Forelimb muscle (tissue), 1 donor: Measurements from ENCODE around the gene SYT2. TPM values are rescaled to one million over a fixed set of nuclear protein-coding genes. Genes with fewer than 3 reads are reported as not detected.
"Not testable (repeated sequence)": the region's sequence is repeated elsewhere in the genome, so short reads cannot be mapped to it uniquely, and the experiment has no call there.

ENCODE experiments used
- DNase-seq: peaks from one replicate; pipeline ENCODE4 v3.0.0-alpha.2; 2013; ENCODE audit warnings: low read depth
- polyA plus RNA-seq: library from polyadenylated mRNA; unstranded; fragments of 120-200 nt; gene quantifications from one replicate; pipeline ENCODE4 v1.2.1, GENCODE V29; 2013; ENCODE audit not compliant: insufficient read length

The SYT2 gene
- polyA plus RNA-seq, 1 donor: 0.63 TPM

GRCh38 chr1:202623476-202623875 is 86.8 kb downstream of the SYT2 start:
- DNase-seq: not testable (repeated sequence)

- DNase-seq: no peak
Measured at GRCh38 chr1:202623075-202623474, 87.2 kb downstream of the SYT2 start.

- no peak for DNase-seq
Measured at GRCh38 chr1:202622388-202622787, 87.9 kb downstream of the SYT2 start.

DNA sequence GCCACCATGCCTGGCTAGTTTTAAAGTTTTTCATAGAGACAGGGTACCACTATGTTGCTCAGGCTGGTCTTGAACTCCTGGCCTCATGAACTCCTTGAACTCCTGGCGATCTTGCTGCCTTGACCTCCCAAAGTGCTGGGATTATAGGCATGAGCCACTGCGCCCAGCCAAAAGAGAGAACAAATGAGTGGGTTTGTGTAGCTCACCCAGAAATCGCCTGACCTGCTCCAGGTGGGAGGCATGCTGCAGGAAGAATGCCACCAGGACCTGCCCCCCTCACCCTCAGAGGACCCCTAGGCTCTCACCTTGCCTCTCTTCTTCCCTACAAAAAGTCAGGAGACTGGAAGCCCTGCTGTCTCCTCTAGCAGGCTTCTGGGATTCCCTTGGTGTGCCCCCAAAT is 88.8 kb downstream of the SYT2 start:
- no peak for DNase-seq

DNA sequence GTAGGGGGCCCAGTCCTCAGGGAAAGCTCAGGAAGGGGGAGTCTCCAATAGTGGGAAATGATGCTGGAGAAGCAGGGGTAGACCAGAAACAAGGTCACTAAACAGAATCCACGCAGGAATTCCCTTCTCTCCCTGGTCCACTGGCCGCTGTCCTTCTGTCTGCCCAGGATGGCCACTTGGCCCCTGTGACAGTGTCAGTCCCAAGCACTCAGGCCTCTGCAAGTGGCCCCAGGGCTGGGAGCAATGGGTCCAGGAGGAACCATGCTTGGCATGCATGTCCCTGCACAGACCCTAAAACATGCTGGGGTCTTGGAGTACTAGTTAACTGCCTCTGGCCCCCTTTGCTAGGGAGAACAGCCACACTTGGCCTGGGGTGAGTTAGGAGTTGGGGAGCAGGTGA is 90.2 kb downstream of the SYT2 start:
- DNase-seq: not testable (repeated sequence)

DNA sequence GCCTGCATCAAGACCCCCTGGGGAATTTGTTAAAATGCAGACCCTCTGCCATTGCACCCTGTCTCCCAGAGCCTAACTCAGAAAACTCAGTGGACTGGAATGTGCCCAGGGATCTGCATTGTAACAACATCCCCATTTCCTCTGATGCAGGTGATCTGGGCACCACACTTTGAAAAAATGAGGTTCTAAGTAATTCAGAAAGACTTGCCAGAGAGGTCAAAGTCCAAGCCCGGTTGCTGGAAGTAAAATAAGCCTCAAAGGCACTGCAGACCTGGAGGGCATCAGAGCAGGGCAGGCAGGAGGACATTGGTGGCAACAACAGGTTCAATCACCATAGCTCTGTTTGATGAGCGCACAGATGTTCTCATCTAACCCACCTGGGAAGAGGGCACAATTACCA is 90.7 kb downstream of the SYT2 start:
- DNase-seq: no peak

GRCh38 chr1:202619012-202619411 is 91.2 kb downstream of the SYT2 start:
- not testable (repeated sequence) for DNase-seq

DNA sequence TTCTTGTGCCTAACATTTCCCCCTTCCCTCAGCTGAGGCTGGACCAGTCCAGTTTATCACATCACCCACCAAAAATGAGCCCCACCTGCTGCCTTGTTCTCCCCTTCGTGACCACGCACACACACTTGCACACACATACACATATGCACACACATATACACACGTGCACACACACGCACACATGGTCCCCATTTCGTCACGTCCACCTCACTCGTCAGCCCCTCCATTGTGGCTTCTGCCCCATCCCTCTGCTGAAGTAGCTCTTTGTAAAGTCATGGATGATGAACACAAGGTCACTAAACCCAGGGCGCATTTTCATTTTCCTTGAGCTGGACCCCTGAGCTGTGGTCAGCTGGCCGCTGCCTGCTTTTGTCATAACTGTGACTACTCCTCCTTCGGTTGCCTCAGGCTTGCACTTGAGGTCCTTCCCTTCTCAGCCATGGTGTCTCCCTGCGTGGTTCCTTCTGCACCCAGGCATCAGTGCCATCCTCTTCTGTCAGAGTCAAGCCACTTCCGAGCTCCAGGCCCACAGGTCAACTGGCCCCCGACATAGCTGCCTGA is 93.8 kb downstream of the SYT2 start:
- no peak for DNase-seq

- DNase-seq: peak; percentile 35
Measured at GRCh38 chr1:202615501-202616354, 94.5 kb downstream of the SYT2 start.

DNA sequence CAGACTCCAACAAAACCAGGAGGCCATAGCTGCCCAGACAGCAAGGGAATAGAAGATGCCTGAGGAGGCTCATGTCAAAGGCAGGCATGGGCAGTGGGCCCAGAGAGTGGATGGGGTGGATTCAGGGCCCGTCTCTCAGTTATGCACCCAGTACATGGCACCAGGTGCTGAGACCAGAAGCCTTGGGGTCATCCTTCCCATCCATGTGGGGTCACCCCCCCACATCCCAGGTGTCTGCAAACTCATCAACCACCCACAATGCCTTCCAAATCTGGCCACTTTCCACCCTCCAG is 95.1 kb downstream of the SYT2 start:
- not testable (repeated sequence) for DNase-seq

DNA sequence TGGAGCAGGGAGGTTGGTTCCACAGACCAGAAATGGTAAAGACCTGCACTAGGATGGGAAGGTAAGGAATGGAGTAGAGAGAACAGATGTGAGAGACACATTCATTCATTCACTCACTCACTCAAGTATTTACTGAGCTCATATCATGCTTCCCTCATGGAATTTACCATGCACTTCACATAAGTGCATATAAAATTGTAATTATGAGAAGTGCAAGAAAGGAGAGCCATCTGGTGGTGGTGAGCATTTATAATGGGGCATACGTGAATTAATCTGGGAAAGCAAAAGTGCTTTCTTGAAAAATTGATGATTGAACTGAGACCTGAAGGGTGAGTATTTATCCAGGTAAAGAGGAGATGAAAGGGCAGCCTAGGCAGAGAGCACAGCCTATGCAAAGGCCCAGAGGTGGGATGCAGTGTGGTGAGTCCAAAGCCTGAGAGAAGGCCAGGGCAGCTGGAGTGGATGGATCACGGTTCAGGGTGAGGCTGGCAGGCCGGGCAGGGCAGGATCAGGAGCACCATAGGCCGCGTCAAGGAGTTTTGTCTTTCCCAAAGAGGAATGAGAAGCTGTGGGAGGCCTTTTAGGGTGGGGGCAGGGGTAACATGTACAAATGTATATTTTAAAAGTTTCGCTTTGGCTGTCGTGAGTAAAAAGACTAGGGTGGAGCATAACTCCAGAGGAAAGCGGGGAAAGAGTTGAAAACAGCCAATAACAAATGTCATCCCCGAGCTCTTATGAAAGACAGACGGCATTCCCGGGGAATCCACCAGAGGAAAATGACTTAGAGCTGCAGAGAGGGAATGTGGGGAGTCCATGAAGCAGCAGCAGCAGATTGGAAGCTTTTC is 95.7 kb downstream of the SYT2 start:
- not testable (repeated sequence) for DNase-seq

DNA sequence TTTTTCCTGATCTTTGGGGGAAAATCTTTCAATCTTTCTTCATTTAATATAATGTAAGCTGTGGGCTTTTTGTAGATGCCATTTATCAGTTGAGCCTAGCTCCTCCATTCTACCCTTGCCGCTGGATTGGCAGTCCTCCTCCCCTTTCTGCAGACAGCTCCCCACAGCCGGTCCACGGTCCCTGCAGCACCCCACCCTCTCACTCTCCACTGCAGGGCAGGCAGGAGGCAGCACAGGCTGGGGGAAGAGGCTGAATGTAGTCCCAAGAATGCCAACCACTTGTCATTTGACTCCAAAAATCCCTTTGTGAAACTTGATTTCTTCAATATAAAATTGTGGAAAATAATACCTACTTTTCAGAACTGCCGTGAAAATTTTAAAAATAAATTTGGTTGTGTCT is 96.7 kb downstream of the SYT2 start:
- DNase-seq: no peak

- DNase-seq: not testable (repeated sequence)
Measured at GRCh38 chr1:202612036-202612435, 98.2 kb downstream of the SYT2 start.

GRCh38 chr1:202605515-202605914 is 104.7 kb downstream of the SYT2 start:
- no peak for DNase-seq

DNA sequence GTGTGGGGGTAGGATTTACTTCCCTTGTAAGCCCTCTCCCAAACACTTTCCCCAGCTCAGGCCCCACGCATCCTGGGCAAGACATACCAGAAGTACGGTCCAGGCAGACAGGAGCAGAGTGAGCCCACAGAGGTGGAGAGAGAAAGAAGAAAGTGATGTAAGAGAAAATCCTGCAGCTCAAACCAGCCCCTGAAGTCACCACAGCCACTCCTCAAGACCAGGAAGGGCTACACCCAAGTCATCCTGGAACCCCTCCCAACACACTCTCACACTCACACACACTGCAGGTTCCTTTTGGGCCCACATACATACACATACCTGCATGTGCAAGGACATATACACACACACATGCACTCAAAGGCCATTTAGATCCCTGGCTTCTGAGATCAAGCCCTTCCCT is 106.8 kb downstream of the SYT2 start:
- DNase-seq: no peak

DNA sequence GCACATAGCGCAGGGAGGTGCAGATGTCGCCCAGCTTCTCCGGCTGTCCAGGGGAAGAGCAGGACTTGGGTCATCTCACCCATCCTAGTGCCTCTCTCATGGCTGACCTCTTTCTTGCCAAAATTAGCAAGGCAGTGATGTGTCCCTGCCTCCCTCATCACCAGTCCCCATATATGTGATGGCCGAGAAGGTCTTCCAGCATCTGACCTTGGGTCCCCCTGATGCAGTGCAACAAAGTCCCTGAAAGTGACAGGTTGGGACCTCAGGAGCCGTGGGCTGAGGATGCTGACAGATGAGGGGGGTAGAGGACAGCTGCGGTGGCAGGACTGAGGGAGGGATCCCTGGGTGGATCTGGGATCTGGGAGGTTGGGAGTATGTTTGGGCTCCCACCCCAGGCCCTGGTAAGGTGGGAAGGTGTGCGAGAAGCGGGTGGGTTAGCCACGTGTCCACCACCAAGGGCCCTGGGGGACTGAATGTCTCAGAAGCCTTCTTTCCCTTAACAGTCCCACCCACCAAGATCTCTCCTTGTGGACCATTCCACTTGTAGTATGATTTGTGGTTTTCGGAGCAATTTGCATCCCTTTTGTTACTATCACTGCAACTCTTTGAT is 109.7 kb downstream of the SYT2 start:
- no peak for DNase-seq

GRCh38 chr1:202599669-202600431 is 110.4 kb downstream of the SYT2 start:
- no peak for DNase-seq

- no peak for DNase-seq
Measured at GRCh38 chr1:202597090-202597761, 113.0 kb downstream of the SYT2 start.

- no peak for DNase-seq
Measured at GRCh38 chr1:202596638-202597037, 113.6 kb downstream of the SYT2 start.

- DNase-seq: no peak
Measured at GRCh38 chr1:202593845-202594244, 116.4 kb downstream of the SYT2 start.

DNA sequence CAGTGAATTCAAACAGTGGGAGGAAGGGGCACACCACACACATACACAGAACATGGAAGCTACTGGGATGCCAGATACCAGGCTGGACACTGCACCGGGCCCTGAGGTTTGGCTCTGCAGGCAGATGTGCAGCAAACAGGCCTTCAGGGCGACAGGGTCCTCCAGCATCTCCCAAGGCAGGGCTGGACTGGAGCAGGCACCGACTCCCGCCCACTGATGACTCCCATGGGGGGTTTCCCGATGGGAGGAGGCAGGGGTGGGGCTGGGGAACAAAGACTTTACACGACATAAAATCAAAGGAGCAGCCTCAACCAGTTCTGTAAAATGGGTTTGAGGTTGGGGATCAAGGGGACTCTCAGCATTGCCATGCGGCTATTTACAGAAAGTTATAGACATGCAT is 118.1 kb downstream of the SYT2 start:
- DNase-seq: no peak
